ENCODE results near the gene ADAR.
A peak's percentile ranks its signal among the peaks of the same experiment; 100 is the strongest.

Gene ADAR

DNA sequence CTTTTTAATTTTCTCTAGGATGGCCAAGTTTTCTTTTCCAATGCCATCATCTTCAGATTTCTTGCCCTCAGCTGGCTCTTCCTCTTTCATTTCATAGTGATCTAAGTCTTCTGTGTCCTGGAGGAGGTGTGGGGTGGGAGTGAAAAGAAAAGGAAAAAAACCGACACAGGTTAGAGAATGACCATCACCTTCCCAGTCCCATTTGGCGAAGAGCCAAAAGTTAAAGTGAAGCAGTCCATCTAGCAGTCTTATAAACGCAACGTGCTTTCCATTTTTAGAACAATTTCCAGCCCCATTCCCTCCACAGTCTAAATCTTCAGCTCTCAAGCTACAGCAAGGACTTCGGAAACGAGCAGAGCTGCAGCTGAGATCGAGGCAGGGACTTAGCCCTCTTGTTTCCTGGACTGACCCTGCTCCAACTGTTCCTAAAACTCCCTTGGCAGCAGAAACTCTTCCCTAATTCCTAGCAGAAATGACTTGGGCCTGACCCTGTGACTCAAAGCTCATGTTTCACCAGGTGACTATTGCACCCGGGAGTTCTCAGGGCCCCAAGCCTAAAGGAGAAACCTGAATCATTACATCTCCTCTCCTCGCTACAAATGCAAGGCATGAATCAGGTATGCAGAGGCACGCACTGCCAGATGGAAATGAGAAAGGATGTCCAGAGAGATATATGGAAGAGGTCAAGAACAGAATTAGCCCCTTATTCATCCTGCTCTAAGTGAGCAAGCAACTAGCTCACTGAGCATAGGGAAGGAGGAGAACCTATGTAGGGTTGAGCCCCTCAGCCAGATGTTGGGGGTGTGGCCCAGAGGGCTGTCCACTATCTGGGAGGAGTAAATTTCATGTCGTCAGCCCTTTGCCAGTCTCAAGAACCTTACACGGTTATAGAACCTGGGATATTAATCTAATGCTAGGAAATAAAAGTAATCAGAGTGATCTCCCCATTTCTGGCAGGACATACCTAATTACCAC is 54.6 kb downstream of the ADAR start:
- DNase-seq = no peak

DNA sequence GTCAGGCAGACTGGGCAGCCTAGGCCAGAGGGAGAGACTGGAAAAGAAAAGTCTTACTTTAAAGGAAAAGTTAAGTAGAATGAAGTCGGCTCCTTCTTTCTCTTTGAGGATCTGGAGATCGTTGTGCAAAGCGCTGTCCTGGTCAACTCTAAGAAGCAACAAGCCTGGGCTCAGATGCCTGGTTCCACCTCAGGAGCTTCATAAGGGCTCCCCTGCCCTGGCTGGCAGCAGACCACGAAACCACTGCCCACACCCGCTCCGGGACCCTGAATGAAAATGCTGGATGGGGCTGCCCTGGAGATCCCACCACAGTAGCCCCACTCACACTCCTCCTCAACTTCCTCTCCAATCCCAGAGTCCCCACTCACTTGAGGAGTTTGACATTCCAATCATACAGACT is 56.0 kb downstream of the ADAR start:
- no peak for DNase-seq

DNA sequence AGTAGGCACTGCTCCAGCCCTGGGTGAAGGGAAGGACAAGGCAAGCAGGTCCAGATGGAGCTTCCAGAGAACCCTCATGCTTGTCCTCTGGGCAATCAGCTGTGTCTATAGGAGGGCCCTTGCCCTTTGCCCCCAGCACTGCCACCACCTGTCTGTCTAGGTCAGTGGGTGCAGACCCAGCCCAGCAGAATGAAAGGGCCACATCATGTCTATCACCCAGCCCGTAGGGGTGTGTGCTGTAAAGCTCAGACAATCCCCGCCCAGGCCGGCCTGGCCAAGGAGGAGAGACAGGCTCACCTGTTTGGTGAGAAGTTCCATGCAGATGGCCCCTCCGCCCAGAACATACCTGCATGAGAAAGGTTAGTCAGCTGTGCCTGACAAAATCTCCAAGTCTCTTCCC is 56.5 kb downstream of the ADAR start:
- no peak for DNase-seq

DNA sequence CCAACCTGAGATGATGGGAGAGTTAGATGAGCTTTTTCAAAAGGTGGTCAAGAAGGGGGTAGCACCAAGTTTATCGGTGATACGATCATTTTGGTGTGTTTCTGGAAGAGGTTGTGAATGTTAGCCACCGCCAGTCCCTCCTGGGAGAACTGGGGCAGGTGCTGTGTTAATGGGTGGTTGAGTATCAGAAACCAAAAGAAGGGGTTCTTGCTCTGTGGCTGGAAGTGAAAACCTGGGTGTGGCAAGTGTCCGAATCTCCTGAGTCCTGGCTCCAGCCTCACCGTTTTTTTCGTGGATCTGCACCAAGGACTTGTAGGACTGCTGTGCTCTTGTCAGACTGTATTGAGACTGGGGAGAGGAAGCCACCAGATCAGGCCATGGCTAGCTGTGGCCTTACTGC is 57.3 kb downstream of the ADAR start:
- DNase-seq = no peak

DNA sequence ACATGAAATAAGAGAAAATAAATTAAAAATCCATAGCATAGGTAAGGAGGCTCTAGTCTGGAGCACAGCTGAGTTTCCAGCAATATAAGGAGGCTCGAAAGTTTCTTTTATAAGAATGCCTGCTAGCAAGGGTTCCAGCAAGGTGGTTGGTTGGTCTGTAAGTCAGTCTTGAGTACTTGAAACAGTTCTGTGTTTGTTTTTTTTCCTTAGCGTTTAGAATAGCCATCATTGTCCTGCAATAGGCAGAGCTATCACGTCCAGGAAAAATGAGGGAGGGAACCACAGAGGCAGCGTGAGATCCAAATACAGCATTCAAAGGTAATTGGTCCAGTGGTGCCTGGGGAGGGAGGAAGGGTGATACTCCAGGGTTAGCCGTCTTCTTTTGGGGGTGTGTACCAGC is 57.9 kb downstream of the ADAR start:
- no peak for DNase-seq

DNA sequence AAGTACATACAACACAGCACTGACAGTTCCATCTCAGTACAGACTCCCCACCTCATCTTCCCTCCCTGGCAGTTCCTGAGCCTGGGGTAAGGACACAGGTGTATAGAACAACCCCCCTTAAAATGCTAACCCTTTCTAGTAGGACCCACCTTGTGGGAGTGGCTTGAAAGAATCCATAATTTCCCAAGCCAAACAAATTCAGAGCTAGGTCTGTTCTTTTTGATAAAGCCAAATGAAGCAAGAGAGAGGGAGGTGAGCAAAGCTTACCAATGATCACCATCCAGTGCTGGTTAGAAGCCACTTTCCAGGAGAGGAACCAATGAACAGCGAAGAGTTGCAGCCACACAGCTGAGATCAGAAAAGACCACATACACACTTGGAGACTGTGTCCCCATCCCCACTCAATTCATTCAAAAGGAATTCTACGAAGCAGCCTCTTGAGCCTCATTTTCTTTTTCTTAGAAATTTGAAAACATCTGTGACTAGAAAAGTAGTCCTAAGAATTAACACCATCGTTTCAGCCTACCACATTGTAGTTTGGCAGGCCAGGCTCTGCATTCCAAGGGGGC is 58.7 kb downstream of the ADAR start:
- no peak for DNase-seq

DNA sequence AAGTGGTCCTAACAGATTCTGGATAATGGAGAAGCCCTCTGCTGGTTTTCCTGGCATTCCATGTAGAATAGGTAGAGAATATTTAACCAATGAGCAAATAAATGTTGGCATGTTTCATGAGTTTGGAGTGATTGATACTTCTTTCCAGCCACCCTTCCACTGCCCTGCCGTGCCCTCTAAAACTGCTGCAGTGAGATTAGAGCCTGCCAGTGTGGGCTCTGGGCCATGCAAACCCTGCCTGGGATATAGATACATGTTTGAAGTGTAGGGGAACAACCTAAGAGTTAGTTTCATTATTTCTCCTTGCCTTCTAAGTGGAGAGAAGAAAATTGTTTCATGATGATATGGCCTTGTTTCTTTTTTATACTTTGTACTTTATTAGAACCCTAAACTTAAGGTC is 60.0 kb downstream of the ADAR start:
- DNase-seq = no peak

DNA sequence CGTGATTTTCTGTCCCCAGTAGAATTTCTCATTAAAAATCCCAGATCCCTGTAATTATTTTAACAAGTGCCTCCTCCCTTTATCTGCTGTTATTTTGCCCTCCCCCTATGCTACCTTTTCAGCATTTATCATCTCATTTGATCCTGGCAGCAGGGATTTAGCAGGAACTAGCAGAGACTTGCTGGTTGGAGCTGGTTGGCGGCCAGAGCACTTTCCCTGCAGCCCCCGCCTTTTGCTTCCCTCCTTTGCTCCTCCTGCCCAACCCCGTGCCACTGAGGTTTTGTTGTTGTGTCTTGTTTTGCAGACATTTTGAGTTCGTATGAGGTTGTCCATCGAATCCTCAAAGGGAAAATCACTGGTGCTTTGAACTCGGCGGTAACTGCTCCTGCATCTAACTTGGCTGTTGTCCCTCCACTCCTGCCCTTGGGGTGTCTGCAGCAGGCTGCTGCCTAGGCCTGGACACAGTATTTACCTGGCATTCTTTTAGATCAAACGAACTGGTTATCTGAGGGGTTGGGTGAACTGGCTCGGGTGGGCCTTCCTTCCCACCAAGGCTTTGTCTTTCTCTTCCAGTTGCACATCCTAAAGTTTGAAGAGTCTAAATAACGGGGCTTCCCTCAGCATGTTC is 60.8 kb downstream of the ADAR start:
- no peak for DNase-seq

DNA sequence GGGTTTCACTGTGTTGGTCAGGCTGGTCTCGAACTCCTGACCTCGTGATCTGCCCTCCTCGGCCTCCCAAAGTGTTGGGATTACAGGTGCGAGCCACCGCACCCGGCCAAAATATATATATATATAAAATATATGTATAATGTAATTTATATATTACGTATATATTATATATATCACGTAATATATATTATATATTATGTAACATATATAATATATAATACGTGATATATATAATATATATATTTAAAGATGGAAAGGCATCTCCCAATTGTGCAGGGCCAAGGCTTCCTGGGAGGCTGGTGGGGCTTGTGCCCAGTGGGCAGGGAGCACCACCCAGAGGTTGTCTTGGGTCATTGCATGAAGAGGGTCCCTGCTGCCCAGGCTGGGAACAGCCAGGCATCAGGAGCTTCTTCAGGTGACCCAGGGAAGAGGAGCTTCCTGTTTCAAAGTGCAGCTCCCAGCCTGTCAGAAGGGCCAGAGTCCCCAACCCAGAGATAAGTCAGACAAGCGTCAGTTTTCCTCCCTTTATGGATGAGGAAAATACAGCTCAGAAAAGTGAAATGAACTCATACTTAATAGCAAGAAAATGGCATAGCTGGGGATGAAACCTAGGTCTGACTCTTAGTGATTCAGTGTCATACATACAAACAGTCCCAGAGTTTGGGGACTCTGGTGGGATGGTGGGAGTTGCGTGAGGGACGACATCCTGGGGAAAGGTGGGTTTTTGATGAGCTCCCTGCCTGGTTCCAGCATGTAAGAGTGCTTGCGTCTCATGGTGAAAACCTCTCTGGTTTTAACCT is 61.5 kb downstream of the ADAR start:
- peak; percentile 59 for DNase-seq

DNA sequence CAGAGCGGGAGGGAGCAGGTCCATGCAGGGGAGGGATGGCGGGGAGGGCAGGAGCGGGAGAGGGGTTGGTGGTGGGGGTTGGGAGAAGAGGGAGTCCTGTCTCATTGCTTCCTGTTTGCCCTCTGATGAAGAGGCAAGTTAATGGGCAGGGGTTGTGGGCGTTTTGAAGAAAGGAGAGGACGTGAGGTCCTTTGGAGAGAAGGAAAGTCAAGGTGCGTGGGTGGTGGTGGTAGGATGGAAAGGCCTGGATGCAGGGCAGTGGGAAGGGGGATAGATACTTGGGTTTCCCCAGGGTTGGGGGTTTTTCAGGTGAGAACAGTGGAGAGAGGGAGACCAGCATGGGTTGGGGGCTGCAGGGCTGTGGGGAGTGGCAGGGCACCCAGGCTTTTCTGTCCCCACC is 66.8 kb downstream of the ADAR start:
- no peak for DNase-seq

DNA sequence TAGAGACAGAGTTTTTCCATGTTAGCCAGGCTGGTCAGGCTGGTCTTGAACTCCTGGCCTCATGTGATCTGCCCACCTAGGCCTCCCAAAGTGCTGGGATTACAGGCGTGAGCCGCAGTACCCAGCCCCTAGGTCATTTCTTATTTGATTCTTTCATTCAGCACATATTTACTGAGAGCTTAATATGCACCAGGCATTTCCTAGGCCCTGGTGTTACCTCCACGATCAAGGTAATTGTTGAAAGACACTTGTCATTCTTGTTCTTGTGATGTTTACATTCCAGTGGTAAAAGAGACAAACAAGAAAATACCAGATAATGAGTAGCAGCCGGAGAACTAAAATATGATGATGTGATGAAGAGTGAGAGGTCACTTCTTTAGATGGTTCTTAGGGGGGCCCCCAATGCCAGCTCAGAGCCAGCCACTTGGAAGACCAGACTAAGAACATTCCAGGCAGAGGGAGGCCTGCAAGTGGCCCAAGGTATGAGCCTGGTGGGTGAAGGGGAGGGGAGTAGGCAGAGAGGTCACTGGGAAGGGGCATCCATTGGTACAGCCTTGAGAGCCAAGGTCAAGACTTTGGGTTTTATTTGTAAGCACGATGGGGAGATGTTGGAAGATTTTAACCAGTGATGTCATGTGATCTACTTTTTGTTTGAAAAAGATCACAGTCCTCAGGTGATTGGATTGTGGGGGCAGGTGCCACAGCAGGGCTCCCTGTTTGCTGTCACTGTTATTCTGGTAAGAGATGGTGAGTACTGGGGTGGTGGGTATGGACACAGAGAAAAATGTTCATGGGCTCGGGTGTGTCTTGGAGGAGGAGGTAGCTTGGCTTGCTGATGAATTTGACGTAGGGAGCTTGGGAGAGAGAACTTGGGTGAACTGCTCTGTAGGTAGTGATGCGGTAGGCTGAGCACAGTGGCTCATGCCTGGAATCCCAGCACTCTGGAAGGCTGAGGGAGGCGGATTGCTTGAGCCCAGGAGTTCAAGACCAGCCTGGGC is 68.2 kb downstream of the ADAR start:
- no peak for DNase-seq

DNA sequence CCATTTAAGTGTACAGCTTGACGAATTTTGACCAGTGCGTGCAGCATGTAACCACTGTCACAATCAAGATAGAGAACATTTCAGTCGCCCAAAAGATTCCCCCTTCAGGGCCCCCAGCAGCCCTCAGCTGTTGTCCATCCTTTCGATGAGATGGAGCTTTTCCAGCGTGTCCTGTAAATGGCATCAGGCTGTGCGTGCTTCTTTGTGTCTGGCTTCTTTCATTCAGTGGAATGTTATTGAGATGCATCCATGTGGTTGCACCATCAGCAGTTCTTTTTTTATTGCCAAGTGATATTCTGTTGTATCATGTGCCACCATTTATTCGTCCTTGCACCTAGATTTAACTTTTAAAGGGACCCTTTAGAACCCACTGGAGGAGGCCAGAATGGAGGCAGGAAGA is 71.4 kb downstream of the ADAR start:
- no peak for DNase-seq

DNA sequence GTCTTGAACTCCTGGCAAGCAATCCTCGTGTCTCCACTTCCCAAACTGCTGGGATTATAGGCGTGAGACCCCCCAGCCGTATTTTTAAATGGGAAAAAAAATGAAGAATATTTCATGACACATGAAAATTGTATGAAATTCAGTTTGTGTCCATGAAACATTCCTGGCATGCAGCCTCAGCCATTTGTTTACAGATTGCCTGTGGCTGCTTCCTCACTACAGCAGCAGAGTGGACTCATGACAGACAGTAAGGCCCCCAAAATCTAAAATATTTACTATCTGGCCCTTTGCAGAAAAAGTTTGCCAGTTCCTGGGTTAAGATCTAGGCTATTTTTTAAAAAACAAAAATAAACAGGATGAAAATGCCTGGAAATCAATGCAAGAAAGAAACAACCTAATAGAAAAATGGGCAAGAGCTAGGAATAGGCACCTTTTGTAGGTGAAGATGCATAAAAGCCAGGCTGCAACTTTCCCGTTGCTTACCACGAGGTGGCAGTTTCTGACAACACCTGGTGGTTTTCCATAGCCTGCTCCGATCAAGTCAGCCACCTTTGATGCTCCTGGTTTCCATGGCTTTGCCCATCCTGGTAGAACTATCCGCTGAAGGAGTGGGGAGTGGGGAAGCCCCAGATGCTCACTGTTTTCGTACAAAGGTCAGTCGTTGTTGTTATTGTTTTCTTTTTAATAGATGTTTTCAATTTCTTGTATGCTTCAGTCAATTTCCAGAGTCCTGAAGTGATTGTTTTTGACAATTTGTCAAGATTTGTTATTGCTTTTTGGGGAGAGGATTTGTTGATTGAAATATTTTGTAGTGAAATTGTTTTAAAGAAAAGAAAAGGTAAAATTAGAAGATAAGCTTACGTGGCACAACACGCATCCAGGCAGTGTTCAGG is 73.8 kb downstream of the ADAR start:
- peak; percentile 27 for DNase-seq
